HEK293 (cell line): ENCODE results near the gene PDC.

Experiments
- CTCF ChIP-seq: fragments of 450-650 bp; formaldehyde crosslinking; IDR thresholded peaks from 2 replicates; pipeline ENCODE4 v1.5.1; 2016; ENCODE audit warnings: missing biosample characterization, missing genetic modification characterization
- OSR2 ChIP-seq: fragments of 450-650 bp; formaldehyde crosslinking; IDR thresholded peaks from 2 replicates; pipeline ENCODE4 v1.5.1; 2016; ENCODE audit warnings: missing biosample characterization, missing genetic modification characterization
- SALL2 ChIP-seq: fragments of 450-650 bp; formaldehyde crosslinking; IDR thresholded peaks from 2 replicates; pipeline ENCODE4 v1.5.0; 2017; ENCODE audit warnings: missing biosample characterization, mild to moderate bottlenecking, missing genetic modification characterization, borderline replicate concordance
- SCRT2 ChIP-seq: fragments of 450-650 bp; formaldehyde crosslinking; IDR thresholded peaks from 2 replicates; pipeline ENCODE4 v1.5.1; 2016; ENCODE audit warnings: missing biosample characterization, missing genetic modification characterization
- ZBTB49 ChIP-seq: fragments of 450-650 bp; formaldehyde crosslinking; IDR thresholded peaks from 2 replicates; pipeline ENCODE4 v1.5.1; 2016; ENCODE audit warnings: missing biosample characterization, missing genetic modification characterization, low read depth
- ZNF24 ChIP-seq: fragments of 450-650 bp; formaldehyde crosslinking; IDR thresholded peaks from 2 replicates; pipeline ENCODE4 v1.5.1; 2016; ENCODE audit warnings: missing biosample characterization, missing genetic modification characterization
- ZNF274 ChIP-seq, 2 experiments: fragments of 200-500 bp in 1 of 2; fragments of 450-650 bp in 1 of 2; sonication (Bioruptor generic) in 1 of 2; formaldehyde crosslinking in 1 of 2; IDR thresholded peaks; 2 replicates each; pipeline versions ENCODE4 v1.5.1 to v1.6.1; 2014 to 2016; ENCODE audit warnings: borderline replicate concordance in 1 of 2, inconsistent platforms in 1 of 2, low read length in 1 of 2, missing biosample characterization in 1 of 2, missing genetic modification characterization in 1 of 2

GRCh38 chr1:186494832-186495271 is 33.9 kb upstream of the PDC start:
- TF ChIP-seq OSR2 (tag by site-specific recombination): no peak
- TF ChIP-seq SCRT2 (tag by site-specific recombination): no peak
- no peak for TF ChIP-seq CTCF (tag by site-specific recombination)
- TF ChIP-seq ZBTB49 (tag by site-specific recombination): no peak
- TF ChIP-seq ZNF24 (tag by site-specific recombination): no peak
- TF ChIP-seq SALL2: no peak
- no peak for TF ChIP-seq ZNF274 (IDR thresholded peaks at IDR 0.05; ENCODE audit: low read length)
- TF ChIP-seq ZNF274 (tag by site-specific recombination; IDR thresholded peaks at IDR 0.05; ENCODE audit: borderline replicate concordance): no peak
